HL-60 (cell line): ENCODE results near the gene GPATCH4.

Experiments
- DNase-seq, 2 experiments: peaks; one replicate each; pipeline ENCODE4 v3.0.0-alpha.2; 2010 to 2020; ENCODE audit warnings: low read depth in 1 of 2, low spot score in 1 of 2
- H3K27ac ChIP-seq: fragments of 250-450 bp; sonication (Bioruptor Pico); replicated peaks from 2 replicates; pipeline ENCODE4 v1.5.1; 2020; ENCODE audit warnings: mild to moderate bottlenecking, moderate library complexity
- H3K27me3 ChIP-seq: fragments of 250-450 bp; sonication (Bioruptor Pico); 2 replicates; pipeline ENCODE4 v1.5.1; 2021; ENCODE audit warnings: mild to moderate bottlenecking, moderate library complexity; ENCODE audit not compliant: insufficient read depth, poor library complexity, severe bottlenecking
- H3K4me3 ChIP-seq: replicated peaks from 2 replicates; pipeline ENCODE4 v1.5.1; 2011; ENCODE audit warnings: mild to moderate bottlenecking, control low read depth, low read length; ENCODE audit not compliant: insufficient read depth
- CTCF ChIP-seq: IDR thresholded peaks from one replicate; pipeline ENCODE4 v1.5.1; 2011; ENCODE audit warnings: low read length, control low read depth, inconsistent platforms; ENCODE audit not compliant: insufficient read depth
- GABPA ChIP-seq: IDR thresholded peaks from 2 replicates; pipeline ENCODE4 v1.6.1; 2012; ENCODE audit warnings: low read depth
- POLR2AphosphoS5 ChIP-seq: IDR thresholded peaks from 2 replicates; pipeline ENCODE4 v1.6.1; 2012; ENCODE audit warnings: low read depth
- REST ChIP-seq: IDR thresholded peaks from 2 replicates; pipeline ENCODE4 v1.6.1; 2012; ENCODE audit warnings: low read depth; ENCODE audit not compliant: insufficient replicate concordance
- SPI1 ChIP-seq: IDR thresholded peaks from 2 replicates; pipeline ENCODE4 v1.6.1; 2012; ENCODE audit warnings: low read depth, mild to moderate bottlenecking, borderline replicate concordance
- long read RNA-seq: library from polyadenylated mRNA; unstranded; transcript quantifications from one replicate; pipeline ENCODE4 v2.0.0, GENCODE V29; 2020

GPATCH4 gene
- long read RNA-seq, transcript GPATCH4-201 (8 exons, 1,972 nt) = major isoform, 26 of 40 reads
- long read RNA-seq, partial matches to known transcripts = 0 of 40 reads
- long read RNA-seq, other reads (novel, unspliced or antisense) = 10 of 40 reads

- DNase-seq = peak; percentile 77 to 82
- TF ChIP-seq SPI1 (no peak), POLR2AphosphoS5 (peak; percentile 95), CTCF (no peak), GABPA (peak; percentile 79), REST (peak; percentile 73)
- no peaks in the 10 kb centered on the region for H3K27me3 ChIP-seq
- H3K27ac ChIP-seq = peak within 1 kb of the TSS; percentile 82
- H3K4me3 ChIP-seq = peak within 1 kb of the TSS; percentile 84
These were observed at the start of gene GPATCH4 for GRCh38 chr1:156601122-156601830. TSS of gene GPATCH4 (minus strand) at chr1:156601479.

GRCh38 chr1:156648951-156649350, 47.7 kb upstream of the GPATCH4 start:
- Histone ChIP-seq H3K27ac (no peak overlapping the region), H3K4me3 (no peak overlapping the region), H3K27me3 (peaks cover 20% of the 10 kb centered on the region)
- TF ChIP-seq CTCF = no peak
- no peak for TF ChIP-seq SPI1
- TF ChIP-seq GABPA = no peak
- no peak for TF ChIP-seq POLR2AphosphoS5
- no peak for TF ChIP-seq REST
- no peak for DNase-seq

- Histone ChIP-seq H3K27ac (no peak overlapping the region), H3K4me3 (no peak overlapping the region), H3K27me3 (peaks cover 20% of the 10 kb centered on the region)
- DNase-seq = no peak
- TF ChIP-seq SPI1 = no peak
- TF ChIP-seq REST = no peak
- TF ChIP-seq CTCF = no peak
These were observed 47.2 kb upstream of the GPATCH4 start for GRCh38 chr1:156648496-156648895.
